ENCODE measurements around the gene ANOS1.
"Not testable (repeated sequence)": the region's sequence is repeated elsewhere in the genome, so short reads cannot be mapped to it uniquely, and the experiment has no call there.

Gene ANOS1, protein sequence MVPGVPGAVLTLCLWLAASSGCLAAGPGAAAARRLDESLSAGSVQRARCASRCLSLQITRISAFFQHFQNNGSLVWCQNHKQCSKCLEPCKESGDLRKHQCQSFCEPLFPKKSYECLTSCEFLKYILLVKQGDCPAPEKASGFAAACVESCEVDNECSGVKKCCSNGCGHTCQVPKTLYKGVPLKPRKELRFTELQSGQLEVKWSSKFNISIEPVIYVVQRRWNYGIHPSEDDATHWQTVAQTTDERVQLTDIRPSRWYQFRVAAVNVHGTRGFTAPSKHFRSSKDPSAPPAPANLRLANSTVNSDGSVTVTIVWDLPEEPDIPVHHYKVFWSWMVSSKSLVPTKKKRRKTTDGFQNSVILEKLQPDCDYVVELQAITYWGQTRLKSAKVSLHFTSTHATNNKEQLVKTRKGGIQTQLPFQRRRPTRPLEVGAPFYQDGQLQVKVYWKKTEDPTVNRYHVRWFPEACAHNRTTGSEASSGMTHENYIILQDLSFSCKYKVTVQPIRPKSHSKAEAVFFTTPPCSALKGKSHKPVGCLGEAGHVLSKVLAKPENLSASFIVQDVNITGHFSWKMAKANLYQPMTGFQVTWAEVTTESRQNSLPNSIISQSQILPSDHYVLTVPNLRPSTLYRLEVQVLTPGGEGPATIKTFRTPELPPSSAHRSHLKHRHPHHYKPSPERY

DNA sequence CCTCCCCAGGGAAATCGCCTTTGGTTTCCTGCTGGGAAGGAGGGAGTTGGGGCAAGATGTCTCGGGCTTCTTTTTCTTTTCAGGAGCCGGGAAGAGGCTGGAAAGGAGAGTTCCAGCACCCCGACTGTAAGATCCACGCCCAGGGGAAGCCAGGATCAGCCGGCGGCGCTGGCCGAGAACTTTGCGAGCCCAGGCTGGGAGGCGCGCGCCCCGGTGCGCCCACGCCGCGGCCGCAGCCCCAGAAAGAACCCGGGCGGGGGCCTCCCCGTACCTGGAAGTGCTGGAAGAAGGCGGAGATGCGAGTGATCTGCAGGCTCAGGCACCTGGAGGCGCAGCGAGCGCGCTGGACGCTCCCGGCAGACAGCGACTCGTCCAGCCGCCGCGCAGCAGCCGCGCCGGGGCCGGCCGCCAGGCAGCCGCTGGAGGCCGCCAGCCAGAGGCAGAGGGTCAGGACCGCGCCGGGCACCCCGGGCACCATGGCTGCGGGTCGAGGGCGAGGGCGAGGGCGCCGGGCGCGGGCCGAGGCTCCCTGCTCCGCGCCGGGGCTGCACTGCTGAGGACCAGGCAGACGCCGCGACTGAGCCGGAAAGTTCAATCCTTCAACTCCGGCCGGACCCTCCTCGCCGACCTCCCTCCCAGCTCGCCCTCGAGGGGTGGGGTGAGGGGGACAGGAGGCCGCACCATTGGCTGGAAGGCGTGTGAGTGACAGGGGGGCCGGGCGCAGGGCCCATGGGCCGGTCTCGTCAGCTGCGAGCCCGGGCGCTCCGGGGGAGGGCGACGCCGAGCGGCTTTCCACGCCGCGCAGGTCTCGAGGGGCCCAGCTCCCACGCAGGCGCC is at the start of gene ANOS1:
TSS of gene ANOS1 (minus strand) at position 579 of the 837 bp plus-strand sequence. CDS start at position 478, 101 bp downstream.
- no peak for DNase-seq (ENCODE audit: low spot score)

DNA sequence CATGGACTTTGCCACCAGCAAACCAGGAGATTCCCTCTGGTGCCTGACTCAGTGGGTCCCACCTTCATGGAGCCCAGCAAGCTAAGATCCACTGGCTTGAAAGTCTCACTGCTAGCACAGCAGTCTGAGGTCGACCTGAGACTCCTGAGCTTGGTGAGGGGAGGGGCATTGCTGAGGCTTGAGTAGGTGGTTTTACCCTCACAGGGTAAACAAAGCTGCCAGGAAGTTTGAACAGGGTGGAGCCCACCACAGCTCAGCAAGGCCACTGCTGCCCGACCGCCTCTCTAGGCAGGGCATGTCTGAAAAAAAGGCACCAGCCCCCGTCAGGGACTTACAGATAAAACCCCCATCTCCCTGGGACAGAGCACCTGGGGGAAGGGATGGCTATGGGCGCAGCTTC is 41.2 kb upstream of the ANOS1 start:
- DNase-seq (ENCODE audit: low spot score): no peak

DNA sequence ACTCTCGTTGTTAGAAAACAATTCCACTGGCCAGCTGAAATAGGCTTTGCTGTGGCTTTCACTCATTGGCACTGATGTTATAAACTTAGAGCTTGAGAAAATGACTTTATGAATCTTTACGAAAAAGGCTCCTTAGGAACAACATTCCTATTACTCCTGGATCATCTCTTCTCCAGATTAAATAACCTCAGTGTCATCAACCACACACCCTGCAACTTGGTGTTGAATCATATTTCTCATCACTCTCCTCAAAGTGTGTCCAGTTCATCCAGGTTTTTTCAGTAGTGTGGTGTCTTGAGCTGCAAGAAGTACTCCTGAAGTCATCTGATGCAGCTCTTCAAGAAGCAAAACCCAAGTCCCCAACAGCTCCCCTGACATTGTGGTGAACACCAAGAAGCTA is 28.1 kb upstream of the ANOS1 start:
- DNase-seq (ENCODE audit: low spot score): no peak

DNA sequence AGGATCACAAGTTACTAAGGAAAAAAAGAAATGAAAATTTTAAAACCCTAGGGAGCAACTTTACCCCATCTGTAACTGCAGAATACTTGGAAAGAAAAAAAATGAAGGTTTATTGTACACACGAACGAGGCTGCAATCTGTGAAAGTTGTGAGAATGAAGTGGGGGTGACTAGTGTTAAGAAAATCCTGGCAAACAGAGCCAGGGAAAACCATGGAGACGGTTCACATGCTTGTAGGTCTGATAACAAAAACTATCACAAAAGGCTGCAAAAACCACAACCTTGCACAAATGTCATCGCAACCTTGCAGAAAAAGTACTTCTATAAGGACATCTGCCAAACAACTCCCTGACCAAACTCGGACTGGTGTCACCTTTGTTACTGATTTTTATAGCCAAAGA is 26.8 kb upstream of the ANOS1 start:
- DNase-seq (ENCODE audit: low spot score): not testable (repeated sequence)

DNA sequence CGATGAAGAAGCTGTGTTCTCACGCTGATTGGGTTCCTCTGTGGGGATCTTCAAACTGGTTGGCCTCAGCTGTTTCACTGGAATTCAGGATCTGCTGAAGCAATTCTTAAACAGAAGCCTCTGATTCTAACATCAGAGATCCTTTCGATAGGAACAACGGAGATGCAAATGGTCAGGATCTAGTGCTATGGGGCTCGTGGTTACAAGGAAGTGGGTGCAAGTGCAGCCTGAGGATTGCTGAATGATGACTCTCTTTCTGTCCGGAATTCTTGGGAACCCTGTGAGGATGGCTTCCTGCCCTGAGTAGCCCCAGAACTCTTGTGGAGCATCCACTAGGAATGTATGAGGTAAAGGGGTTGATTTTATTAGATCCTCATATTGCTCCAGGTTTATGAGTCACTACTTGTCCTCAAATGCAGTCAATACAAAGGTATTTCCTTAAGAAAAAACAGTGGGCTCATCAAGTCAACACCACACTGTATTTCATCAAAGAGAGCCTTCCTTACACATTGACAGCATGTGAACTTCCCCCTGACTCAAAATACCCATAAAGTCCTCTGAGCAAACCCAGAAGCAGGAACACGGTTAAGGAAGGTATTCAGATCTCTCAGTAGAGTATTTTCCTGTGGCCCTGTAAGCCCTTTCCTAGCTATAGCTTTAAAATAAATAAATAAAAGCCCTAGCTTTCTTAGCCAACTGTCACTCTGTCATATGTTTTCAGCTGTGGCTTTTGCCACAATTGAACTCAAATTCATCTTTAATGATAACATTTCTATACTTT is 25.9 kb upstream of the ANOS1 start:
- DNase-seq (ENCODE audit: low spot score): not testable (repeated sequence)

DNA sequence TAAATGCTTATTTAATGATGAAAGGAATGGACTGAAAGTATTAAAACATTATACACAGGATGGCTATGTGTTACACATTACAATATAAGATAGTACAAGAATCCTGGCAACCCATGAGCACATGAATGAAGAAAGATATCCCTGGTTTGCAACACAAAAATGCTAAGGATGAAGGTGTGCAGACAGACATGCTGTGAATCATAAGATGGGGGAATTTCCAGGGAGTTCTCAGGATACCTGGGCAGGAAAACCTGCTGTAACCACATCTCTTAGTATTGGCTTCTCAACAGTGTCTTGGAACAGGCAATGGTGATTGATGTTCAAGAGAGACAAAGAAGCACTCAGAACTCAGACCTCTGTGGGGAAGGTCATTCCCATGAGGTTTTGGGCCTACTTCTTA is 23.9 kb upstream of the ANOS1 start:
- DNase-seq (ENCODE audit: low spot score): no peak

DNA sequence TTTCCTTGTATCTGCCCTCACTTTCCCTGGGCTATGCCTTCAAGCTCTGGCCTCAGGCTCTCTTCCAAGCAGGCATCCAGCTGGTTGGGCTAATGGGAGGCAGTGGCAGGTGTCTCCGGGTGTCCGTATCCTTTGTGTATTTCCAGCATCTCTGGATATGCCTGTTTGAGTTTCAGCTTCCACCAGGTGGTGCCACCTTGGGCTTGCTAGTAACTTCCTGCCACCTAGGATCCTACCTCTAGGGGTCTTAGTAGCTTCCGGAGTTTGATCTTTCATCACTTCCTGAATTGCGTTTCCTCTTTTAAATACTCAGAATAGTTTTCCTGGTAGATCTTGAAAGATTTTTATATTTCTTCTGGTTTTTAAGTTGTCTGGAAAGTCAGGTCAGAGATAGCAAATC is 23.2 kb upstream of the ANOS1 start:
- DNase-seq (ENCODE audit: low spot score): no peak

DNA sequence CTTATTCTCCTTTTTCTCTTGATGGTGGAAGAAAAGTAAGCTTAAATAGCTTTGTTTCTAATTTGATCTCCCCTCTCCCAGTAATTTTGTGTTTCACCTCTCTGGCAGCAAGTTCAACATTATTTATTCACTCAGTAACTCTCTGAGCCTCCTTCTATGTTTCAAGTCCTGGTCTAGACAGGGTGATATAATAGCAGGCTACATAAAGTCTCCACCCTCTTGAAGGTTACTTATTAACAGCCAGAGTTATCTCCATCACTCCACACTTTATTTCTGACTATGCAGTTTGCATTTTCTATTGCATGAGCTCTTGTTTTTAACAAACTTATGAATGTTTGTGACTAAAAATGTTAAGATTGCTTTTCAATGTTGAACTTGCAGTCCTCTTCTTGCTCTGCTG is 17.8 kb upstream of the ANOS1 start:
- no peak for DNase-seq (ENCODE audit: low spot score)

DNA sequence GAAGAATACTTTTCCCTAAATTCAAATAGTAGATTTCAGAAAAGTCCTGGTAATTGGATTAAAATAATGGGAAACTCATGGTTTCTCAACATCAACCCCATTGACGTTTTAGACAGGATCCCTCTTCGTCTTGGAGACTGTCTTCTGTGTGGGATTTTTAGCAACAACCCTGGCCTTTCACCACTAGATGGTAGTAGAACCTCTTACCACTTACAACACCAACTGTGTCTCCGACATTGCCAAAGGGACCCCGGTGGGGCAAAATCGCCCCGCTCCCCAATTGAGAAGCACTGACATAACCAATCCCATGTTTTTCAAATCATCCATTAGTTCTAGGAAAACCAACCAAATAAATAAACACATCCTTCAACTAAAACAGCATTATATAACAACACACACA is 16.9 kb upstream of the ANOS1 start:
- DNase-seq (ENCODE audit: low spot score): peak; percentile 42

DNA sequence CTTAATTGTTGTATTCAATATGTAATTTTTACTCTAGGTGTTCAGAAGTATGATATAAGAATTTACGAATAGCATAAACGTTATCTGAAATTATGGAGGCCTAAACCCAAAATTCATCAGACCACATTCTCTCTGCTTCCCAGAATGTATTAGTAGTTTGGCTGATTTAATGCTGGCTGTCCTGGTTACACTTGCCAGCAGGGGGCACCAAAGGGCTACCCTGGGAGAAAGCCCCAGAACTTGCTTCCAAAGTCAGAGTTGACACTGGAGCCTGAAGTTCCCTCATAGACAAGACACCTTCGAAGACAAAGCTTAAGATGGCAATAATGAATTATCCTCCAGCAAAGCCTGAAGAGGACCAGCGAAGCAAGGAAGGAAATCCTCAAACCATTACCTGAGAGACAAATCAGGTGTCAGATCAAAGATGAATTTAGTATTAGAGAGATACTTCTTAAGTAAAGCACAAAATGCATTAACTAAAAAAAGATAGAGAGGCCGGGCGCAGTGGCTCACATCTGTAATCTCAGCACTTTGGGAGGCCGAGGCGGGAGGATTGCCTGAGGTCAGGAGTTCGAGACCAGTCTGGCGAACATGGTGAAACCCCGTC is 11.3 kb upstream of the ANOS1 start:
- DNase-seq (ENCODE audit: low spot score): peak; percentile 33

DNA sequence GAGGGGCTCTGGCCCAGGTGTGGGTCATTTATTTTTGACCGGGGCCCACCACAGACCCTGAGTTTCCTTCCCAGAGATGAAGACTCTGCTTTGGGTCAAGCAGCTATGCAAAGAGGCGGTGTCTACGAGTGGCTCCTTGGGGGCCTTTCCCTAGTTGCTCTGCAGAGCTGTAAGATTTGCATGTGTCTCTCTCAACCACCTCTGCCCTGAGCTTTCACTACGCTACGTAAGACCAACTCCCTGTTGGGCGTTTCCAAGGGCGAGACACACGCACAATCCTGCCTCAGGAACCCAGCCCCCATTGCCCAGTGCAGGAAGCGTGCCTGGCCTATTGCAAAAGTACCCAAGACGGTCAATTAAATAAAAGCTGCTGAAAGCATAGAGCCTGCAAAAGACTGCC is 10.0 kb upstream of the ANOS1 start:
- DNase-seq (ENCODE audit: low spot score): no peak

DNA sequence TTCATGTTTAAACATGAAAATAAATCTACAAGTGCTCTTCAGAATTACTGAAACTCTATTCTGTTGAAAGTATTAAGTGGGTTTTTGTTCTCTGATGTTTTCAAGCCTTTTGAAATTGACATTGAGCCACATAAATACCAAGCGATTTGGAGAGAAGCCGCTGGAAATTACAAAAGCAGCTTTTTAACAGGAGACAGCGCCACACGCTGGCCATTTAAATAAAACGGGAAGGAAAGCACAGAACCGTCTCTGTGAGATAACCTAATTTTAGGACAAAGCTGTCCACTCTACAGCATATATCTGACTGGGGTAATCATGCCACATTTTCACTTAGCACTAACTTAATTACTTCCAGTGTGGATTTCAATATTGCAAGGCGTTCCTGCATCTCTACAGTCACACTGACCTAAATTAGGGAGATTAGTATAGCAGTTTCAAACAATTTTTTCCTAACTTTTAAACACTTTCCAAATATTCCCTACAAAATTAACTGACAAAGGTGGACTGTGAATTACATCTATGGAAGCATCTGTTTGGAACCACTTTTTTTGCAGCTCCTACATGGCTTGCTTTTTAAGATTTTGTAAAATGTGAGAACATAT is 6.8 kb upstream of the ANOS1 start:
- DNase-seq (ENCODE audit: low spot score): peak; percentile 11

DNA sequence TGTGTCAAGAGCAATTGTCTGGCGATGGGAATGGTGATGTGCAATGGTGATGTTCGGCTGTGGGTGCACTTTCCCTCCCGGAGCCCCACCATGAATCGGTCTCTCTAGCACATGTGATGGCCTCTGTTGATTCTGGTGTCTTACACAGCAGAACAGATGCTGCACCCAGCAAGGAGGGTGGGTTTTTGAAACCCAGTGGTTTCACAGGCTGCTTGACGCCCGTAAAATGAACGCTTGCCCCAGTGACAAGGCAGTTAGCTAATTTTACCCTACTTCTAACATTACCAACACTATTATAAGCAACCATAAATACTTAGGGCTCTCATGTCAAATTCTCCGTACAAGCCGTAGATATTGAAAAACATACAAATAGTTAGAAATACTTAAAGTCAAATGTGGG is 5.9 kb upstream of the ANOS1 start:
- no peak for DNase-seq (ENCODE audit: low spot score)

DNA sequence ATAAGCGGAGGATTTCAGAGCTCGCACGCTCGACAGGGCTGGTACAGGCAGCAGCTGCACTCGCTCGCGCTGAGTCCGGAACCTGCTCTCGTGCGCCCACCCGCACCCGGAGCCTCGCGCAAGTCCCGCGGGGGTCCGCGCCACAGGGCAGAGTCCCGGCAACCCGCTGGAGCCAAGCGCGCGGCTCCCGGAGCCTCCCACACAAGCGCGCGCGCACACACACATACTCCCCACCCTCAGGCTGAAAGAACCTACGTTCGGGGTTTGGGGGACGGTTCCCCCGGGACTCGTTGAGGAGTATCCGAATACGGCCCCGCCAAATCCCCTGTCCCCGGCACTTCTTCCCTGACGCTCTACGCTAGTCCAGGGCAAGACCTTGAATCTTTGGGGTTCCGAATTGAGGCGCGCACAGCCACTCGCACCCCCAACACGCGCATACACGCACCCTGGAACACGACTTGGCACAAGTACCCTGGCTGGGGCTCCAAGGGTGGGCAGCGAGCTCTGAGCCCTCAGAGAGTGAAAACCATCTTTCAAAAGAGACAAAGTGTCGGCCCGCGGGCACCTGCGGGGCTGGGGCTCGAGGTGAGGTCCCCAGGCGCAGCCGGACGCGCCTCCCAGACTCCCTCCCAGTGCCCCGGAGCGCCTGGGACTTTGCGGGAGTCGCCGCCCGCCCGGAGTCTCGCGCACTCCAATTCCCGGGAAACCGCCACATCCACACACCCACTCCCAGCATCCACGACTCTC is 952 bp downstream of the ANOS1 start:
- no peak for DNase-seq (ENCODE audit: low spot score)

DNA sequence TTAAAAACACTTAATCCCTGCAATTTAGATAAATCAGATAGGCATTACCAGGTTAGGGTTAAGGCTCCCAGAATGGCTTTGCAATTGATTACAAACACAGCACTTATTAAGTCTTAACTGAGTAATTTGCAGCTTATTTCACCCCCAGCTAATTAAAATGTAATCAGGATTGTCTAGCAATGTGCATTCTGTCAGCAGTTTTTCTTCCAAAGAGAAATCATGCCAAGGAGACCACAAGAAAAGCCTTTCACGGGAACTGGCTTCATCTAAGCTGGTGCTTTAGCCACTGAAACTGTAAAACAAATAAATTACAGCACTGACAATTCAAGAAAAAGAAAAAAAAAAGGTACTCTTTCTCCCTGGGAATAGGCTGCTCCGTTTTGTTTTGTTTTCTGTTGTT is 2.1 kb downstream of the ANOS1 start:
- no peak for DNase-seq (ENCODE audit: low spot score)

DNA sequence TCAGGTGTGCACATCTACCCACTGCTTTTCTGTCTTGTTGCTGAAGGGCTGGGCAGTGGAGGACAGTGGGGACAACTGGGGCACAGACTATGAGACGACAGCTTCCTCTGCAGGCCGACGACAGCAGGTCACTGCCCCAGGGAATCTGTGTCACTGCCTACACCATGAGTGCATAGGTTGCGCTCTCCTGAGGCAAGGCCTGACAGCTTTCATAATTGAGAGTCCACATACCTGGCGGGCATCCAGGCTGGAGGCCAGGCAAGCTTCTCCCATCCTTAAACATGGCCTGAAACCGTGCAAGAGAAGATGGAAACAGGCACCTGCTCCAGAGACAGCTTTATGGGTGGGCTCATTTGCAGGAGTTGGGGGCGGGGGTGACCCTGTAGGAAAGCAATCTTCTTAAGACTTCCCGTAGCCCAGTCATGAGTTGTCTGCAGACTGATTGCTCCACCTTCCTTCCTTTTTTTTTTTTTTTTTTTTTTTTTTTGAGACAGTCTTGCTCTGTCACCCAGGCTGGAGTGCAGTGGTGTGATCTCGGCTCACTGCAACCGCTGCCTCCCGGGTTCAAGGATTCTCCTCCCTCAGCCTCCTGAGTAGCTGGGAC is 2.9 kb downstream of the ANOS1 start:
- DNase-seq (ENCODE audit: low spot score): no peak

DNA sequence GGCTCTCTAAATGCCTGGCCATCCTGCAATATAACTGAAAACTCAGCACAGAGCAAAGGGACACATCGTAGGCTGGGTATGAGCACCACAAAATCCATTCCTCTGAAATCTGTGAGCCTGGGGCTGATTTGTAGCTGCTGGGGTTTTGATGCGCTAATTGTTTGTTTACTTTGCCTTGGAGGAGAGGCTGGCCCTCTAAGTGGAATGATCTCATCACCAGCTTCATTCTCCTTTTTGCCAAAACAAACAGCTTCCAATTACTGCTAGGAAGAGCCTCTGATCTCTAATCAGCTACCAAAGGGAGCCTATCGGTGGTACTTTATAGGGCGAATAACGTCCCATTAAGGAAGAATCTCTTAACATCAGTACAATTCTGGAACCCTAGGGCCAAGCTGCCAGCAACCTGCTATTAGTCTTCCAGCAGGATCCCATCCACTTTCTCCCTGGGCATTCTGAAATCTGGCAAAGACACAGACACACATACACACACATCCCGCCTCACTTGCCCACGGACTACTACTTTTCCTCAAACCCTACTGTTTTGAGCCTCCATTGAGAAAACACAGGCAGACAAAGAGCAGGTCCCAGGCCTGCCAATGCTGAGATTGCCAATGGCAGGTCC is 5.8 kb downstream of the ANOS1 start:
- no peak for DNase-seq (ENCODE audit: low spot score)

DNA sequence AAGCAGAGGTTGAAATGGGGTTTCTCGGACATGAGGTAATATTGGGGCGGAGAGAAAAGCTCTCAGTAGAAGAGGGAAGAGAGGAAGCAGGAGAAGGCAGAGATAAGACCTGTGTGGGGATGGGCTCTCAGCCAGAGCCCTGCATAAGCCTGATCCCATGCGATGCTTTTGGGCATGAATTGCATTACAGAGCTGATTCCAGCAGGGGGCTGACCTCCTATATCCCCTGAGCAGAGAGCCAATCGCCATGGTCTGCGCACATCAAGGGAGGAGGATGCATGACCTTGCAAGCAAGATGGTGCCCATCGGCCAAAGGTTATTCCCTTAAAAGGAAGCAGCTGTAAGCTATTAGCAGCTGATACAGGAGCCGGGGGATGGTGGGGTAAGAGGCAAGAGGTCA is 7.6 kb downstream of the ANOS1 start:
- peak; percentile 2 for DNase-seq (ENCODE audit: low spot score)

DNA sequence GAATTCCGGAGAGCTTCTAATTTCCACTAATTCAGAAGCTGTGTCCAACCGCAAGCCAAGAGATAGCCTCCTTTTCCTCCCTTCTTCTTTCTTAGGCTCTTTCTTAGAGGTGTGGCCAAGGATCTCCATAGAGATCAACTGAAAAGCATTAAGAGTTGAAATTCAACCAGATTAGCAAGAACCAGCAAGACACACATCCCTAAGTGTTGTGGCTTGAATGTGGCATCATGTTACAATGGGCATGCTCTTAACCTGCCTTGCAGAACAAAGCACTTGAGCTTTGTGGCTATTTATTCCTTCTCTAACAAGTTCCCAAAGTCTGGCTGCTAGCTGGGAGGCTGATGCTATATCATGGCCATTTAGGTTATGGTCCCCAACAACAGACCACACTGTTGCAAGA is 10.4 kb downstream of the ANOS1 start:
- DNase-seq (ENCODE audit: low spot score): no peak

DNA sequence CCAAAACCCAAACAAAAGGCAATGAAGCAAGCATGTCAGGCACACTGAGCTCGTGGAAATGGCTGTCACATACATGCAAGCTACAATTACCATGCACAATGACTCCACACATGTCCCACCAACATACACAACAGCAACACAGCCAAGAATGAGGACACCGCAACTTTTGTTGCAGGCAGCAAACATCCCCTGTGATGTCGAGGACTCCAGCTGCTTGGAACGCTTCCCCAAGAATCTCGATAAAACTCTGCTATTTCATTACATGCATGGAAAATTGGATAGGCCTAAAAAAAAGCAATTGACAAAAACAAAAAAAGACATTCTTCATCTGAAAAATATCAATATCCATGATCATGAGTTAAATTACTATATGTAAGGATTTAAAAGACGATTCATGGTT is 11.8 kb downstream of the ANOS1 start:
- no peak for DNase-seq (ENCODE audit: low spot score)

Data from COLO829 (cell line).